ENCODE data around the gene MARCOL.
A peak's percentile ranks its signal among the peaks of the same experiment; 100 is the strongest.

The MARCOL gene, protein sequence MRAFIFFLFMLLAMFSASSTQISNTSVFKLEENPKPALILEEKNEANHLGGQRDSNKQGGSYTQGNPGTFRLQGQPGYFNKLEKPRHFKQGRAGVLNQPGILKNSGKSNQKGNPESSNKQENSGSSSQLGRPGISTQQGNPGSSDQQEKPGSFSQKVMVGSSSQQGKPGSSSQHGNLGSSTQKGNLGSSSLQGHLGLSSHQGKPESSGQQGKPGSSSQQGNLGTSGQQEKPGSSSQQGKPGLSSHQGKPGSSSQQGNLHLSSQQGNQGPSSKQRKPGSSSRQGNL

DNA sequence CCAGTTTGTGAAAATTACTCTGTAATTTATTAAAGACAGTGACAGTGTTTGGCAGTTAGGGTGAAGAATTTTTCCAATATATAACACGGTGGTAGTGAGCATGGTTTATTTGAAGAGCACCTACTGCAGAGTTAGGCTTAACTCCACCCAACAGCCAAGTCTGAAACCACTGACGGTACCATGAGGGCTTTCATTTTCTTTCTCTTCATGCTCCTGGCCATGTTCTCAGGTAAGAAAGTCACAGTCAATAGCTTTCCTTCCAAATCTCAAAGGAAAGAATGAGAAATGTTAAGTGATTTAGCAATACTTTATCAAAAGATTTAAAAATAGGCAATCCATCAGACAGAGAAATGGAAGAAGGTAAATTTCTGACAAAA, at the start of gene MARCOL:
MARCOL (plus strand) TSS at position 108 of the 377 bp plus-strand sequence; CDS start at position 181, 73 bp downstream.
- TF ChIP-seq, protein P1, sequence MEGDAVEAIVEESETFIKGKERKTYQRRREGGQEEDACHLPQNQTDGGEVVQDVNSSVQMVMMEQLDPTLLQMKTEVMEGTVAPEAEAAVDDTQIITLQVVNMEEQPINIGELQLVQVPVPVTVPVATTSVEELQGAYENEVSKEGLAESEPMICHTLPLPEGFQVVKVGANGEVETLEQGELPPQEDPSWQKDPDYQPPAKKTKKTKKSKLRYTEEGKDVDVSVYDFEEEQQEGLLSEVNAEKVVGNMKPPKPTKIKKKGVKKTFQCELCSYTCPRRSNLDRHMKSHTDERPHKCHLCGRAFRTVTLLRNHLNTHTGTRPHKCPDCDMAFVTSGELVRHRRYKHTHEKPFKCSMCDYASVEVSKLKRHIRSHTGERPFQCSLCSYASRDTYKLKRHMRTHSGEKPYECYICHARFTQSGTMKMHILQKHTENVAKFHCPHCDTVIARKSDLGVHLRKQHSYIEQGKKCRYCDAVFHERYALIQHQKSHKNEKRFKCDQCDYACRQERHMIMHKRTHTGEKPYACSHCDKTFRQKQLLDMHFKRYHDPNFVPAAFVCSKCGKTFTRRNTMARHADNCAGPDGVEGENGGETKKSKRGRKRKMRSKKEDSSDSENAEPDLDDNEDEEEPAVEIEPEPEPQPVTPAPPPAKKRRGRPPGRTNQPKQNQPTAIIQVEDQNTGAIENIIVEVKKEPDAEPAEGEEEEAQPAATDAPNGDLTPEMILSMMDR (IDR thresholded peaks at IDR 0.05; ENCODE audit: control insufficient read depth, insufficient read depth, low read depth, low read length, missing control alignments): no peak
- no peak for DNase-seq (ENCODE audit: low read depth)
- H3K4me3 ChIP-seq (ENCODE audit: control insufficient read depth, low read depth, low read length): no peak within 1 kb of the TSS

GRCh38 chr5:148191010-148191409, 47.3 kb upstream of the MARCOL start:
- H3K4me3 ChIP-seq (ENCODE audit: control insufficient read depth, low read depth, low read length): no peak overlapping the region
- DNase-seq (ENCODE audit: low read depth): no peak
- TF ChIP-seq, protein P1 (IDR thresholded peaks at IDR 0.05; ENCODE audit: control insufficient read depth, insufficient read depth, low read depth, low read length, missing control alignments): no peak

- TF ChIP-seq, protein P1 (IDR thresholded peaks at IDR 0.05; ENCODE audit: control insufficient read depth, insufficient read depth, low read depth, low read length, missing control alignments): no peak
- no peak overlapping the region for H3K4me3 ChIP-seq (ENCODE audit: control insufficient read depth, low read depth, low read length)
- DNase-seq (ENCODE audit: low read depth): no peak
Observed at GRCh38 chr5:148193202-148193601, 45.1 kb upstream of the MARCOL start.

DNA sequence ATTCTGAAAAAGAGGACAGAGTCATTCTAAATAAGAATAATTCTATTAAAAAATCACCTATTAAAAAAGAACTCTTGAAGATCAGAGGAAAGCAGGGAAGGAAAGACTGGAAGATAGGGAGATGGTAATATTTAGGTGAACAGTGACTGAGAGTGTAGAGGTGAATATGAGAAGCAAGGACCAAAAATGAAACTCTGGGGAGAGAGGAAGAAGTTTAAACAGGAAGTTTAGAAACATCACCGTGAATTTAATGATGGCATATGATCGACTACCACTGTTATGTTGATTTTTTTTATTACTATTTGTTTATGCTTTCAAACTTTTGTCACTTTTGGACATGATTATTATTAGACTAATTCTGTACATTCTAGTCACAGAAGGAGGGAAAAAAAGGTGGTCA, 37.2 kb upstream of the MARCOL start:
- no peak overlapping the region for H3K4me3 ChIP-seq (ENCODE audit: control insufficient read depth, low read depth, low read length)
- no peak for DNase-seq (ENCODE audit: low read depth)
- TF ChIP-seq, protein P1 (IDR thresholded peaks at IDR 0.05; ENCODE audit: control insufficient read depth, insufficient read depth, low read depth, low read length, missing control alignments): no peak

DNA sequence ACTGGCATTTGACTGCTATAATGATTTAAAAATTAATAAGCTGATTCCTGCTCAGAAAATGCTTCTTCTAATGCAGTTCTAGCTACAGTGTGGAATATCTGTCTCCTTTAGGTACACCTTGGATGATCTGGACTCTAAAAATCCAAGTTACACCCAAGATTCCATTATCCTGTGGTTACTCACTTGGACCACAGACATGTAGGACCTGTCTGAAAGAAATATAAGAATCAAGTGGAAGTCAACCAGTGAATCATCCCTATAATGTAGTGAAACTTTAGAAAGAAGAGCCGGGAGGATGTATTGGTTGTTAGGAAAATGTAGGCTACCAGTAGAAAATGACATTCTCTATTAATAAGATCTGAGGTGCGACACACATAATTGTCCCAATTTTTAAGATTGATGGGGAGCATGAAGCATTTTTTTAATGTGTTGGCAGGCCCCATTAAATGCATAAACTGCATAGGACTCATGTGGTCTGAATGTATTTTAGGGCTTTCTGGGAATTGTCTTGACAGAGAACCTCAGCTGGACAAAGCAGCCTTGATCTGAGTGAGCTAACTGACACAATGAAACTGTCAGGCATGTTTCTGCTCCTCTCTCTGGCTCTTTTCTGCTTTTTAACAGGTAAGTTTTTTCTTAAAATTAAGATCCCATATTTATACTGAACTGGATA, 35.7 kb upstream of the MARCOL start, which contains the start of gene SPINK6:
SPINK6 (plus strand) TSS at position 512 of the 673 bp plus-strand sequence; CDS start at position 567, 55 bp downstream.
- H3K4me3 ChIP-seq (ENCODE audit: control insufficient read depth, low read depth, low read length): no peak within 1 kb of the TSS
- no peak for DNase-seq (ENCODE audit: low read depth)
- TF ChIP-seq, protein P1 (IDR thresholded peaks at IDR 0.05; ENCODE audit: control insufficient read depth, insufficient read depth, low read depth, low read length, missing control alignments): no peak

DNA sequence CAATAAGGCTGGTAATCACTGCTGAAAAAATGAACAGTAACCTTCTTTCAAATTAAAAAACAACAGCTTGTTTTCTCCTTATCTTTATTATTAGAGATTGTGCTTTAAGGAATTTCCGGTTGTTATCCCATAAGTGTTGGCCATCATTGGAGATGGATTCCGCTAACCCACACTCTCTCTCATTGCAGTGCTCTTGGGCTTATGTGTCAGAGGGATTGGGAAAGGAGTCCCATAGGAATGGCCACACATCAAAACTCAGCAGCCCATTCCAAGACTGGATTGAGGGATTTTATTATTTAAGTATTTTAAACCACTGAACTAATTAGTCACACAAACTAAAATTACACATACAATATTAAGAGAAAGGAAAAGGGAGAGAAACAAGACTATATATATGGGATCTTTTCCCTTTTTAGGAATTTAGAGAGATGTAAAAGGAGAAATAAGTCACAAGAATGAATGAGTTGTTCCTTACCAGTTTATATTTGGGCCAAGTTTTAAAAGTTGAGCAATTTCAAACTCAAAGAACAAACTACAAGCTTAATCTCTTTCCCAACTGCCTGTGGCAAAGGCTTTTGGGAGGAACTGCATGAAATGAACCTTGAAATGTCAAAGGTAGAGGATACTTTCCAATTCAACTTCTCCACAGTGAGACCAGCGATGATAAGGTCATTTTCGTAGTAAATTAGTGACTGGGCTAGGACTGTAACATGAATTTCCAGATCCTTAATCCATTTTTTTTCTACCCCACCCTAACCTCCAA, 33.1 kb upstream of the MARCOL start:
- DNase-seq (ENCODE audit: low read depth): peak; percentile 47
- TF ChIP-seq, protein P1 (IDR thresholded peaks at IDR 0.05; ENCODE audit: control insufficient read depth, insufficient read depth, low read depth, low read length, missing control alignments): no peak
- H3K4me3 ChIP-seq (ENCODE audit: control insufficient read depth, low read depth, low read length): no peak overlapping the region
